Measurements from ENCODE around the gene TANGO2.
A peak's percentile ranks its signal among the peaks of the same experiment; 100 is the strongest.

The TANGO2 gene

DNA sequence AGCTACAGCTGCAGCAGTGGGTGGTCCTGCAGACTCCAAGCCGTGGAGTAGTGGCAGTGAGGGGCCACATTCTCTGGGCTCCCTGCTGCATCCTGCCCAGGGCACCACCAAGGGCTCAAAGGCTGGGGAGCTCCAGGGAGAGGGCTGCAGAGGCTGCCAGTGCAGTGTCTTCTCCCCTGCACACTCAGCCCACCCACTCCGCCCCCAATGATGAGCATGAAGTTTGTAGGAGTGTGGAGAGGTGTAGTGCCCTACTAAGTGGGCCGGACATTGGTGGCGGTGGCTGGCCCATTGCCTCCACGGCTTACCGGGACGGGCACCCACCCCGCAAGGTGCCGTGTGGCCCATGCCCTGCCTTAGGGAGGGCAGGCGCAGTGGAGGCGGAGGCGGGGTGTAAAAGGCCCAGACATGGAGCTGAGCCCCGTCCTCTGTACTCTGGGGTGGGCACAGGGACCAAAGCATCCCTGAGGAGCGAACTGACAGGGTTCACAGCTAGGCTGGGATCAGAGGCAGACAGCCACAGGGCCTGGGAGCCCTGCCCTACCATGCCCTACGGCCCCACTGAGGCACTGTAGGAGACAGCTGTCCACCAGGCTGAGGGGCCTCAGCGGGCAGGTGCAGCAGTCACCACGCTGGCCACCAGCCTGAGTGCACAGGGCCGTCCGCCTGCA is 23.2 kb upstream of the TANGO2 start:
- DNase-seq, result no peak

DNA sequence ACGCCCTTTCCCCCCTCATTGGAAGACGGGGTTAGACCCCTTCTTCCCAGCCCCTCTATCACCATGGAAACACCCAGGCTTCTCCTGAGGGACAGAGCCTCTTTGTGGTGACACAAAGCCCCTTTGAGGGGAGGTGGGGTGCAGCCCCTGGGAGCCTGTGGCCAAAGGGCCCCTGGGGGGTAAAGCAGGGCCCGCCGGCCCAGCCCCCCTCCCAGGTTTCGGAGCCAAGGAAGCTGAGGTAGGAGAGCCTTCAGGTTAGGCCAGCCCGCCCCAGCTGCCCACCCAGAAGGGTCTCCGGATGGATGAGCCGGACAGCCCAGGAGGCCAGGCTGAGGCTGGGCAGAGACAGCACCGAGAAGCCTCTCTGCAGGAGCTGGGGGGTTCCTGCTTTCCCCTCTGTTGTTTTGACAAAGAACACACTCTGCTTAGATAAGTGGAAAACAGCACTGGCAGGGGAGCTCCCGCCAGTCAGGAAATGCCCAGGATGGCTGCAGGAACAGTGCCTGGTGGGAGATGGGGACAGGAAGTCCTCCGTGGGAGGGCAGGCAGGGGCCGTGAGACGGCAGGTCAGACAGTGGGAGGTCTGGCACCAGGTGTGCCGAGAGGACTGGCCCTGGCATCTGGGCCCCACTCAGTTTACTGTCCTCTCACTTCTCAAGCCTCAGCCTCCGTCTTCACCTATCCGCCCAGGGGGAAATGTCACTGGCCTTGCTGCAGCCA is 22.5 kb upstream of the TANGO2 start:
- no peak for DNase-seq

DNA sequence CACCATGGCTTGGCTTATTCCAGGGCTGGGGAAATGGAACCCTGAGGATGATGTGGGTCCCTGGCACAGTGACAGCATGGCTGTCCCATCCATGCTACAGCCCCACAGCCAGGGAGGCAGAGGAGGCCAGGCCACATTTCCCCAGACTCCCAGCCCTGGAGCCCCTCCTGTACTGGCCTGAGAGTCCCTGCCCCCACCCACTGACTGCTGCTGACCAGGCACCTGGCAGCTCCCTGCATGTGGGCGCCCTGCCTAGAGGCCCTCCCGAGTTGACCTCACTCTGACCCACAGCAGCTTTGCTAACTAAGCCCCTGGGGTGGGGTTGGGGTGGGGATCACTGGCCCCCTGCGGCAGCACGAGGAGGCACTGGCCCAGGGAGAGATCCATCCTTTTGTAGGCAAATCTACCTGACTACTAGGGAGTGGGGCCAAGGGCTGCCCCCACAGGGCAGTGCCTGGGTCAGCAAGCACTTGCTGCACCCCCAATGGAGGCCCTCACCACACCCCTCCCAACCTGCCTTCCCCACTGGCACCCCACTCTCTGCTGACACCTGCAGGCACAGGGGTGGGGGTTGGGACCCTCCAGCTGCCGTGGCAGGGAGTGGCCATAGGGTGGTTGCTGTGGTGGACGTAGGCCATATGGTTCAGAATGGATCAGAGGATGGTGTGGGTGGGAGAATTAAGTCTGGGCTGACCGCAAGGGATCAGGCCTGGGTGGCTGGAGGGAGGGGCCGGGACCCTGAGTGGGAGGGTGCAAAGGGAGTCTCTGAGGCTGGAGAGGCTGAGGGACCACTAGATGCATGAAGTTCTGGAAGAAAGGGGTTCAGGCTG is 21.7 kb upstream of the TANGO2 start:
- no peak for DNase-seq

DNA sequence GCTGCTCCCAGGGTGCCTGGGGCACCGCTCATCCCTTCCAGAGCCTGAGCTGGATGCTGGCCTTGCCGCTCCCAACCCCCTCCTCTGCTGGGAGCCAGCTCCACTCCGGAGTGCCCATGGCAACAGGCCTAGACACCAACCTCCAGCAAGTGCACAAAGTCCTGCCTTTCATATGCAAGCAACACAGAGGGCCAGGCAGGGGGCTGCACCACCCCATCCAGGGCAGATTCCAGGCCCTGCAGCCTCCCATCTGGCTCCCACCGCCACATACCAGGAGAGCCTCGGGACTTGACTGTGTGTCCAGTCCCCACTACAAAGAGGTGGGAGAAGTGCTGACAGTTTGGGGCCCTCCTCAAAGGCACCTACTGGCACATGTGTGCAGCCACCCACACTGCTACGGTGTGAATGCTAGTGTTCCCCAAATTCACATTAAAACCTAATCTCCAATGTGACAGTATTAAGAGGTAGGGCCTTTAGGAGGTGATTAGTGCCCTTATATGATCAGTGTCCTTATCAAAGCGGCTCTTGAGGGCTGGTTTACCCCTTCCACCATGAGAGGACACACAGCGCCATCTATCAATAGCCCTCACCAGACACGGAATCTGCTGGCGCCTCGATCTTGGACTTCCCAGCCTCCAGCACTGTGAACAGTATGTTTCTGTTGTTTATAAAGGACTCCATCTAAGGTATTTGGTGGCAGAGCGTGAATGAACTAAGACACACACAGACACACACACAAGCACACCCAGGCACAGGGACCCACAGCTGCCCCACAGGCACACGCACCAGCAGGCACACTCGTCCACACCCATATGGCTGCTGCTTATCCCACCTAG is 20.4 kb upstream of the TANGO2 start:
- no peak for DNase-seq

DNA sequence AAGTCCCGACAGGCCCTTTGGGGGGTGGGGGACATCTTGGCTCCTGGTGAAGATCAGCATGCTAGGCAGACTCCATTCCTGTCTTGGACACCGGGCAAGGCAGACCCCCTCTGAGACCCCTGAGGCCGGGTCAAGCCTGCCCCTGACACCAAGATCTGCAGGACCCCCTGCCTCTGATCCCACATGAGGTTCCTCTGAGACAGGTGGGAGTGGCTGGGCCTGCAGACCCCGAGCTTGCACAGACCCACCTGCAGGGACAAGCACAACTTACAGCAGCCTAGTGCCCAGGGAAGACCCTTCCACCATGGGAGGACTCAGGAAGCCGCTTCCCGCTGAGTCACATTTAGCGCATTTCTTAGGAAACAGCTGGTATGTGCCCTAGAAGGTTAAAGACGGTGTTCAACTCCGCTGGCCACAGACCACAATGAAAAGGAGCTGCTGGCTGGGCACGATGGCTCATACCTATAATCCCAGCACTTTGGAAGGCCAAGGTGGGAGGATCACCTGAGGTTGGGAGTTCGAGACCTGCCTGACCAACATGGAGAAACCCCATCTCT is 19.8 kb upstream of the TANGO2 start:
- DNase-seq, result no peak

DNA sequence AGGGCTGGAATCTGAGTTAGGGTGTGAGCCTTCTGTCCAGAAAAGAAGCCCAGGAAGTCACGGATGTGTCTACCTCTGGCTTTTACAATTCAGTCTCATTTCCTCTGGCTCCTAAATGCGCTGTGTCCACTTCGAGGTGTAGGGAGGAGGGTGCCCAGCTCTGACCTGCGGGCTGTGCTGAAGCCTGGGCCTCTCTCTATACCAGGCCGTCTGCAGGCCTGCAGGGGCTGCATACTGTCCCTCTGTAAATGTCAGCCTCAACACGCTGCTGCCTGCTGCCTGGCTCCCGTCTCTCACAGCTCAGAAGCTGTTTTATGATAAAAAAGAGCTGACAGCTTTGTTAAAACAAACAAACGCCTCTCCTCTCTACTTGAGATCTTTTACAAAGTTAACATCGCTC is 18.8 kb upstream of the TANGO2 start:
- DNase-seq, result no peak

DNA sequence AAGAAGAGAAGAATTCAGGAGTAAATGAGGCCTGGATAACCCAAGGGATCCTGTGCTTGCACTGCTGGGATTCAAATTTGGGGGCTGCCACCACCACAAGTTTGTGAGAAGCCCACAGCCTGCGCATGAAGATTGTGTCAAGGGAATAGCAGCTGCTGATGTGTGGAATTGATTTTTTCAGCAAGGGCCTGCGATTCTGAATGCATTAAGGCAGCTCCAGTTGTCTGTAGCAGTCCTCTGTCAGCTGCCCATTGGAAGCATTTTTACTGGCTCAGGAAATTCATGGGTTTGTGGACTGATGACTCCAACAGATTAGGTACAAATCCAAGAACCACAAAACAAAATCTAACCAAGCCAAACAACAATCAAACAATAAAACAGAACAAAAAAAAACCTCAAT is 18.3 kb upstream of the TANGO2 start:
- DNase-seq, result no peak

DNA sequence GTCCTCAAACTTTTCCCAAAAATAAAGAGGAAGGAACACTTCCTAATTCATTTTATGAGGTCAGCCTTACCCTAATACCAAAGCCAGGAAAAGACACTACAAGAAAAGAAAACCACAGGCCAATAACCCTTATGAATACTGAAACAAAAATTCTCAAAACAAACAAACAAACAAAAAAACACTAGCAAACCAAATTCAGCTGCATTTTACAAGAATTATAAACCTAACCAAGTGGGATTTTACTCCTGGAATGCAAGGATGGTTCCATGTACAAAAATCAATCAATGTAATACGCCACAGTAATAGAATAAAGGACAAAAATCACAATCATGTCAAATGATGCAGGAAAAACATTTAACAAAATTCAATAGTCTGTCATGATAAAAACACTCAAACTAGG is 17.6 kb upstream of the TANGO2 start:
- DNase-seq, result no peak

DNA sequence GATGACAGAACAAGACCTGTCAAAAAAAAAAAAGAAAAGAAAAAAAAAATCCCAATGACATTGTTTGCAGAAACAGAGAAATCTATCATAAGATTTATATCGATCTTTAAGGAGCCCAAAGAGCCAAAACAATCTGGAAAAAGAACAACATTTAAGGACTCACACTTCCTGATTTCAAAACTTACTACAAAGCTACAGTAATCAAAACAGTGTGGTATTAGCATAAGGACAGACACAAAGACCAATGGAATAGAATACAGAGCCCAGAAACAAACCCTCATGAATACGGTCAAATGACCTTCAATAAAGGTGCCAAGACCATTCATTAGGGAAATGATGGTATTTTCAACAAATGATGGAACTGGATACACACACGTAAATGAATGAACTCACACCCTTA is 16.4 kb upstream of the TANGO2 start:
- no peak for DNase-seq

DNA sequence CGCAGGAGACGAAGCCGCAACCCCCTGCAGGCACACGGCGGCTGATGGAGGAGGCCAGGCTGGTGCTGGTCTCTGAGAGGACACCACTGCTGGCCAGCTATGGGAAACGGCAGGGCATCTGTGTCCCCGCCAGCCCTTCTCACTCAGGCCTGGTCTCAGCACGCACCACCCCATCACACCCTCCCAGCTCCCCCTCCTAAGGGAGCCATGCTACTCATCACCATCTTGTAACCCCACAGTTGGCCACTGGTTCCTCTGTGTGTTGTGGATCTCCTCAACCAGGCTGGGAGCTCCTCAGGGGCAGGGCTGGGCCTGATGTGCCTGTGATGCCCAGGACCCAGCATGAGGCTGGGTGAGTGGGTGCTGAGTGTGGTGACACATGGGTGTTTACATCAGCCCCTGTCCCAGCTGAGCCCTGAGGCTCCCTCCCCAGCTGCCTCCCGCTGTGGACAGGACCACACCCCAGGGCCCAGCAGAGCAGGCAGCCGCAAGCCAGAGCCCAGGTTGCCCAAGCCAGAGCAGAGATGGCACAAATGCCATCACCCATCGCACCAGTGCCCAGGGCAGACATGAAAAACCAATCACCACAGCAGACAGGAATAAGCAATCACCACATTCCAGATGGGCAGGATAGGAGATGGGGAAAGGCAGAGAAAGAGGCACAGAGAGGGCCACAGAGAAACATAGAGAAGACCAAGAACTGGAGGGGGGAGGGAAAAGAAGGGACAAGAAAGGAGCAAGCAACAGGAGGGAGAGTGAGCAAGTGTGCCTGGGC is 12.5 kb upstream of the TANGO2 start:
- no peak for DNase-seq

DNA sequence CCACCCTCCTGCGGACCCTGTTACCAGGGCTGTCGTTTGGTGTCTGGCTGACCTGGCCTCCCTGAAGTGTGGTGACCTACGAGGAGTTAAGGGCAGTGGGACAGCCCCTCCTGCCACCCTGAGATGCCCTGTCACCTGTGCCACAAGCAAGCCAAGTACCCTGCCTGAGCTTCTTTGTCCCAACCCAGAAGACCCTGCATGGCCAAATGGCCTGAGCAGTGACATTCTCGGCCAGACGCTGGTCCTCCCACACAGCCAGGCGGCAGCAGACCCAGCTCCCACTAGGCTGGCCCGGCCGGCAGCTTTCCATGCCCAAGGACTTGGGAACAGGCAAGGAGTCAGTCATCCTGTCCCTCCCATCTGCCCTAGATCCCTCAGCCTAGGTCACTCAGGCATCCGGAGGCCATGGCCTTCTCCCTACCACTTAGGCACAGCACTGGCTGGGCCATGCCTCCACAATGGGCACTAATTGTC is 11.9 kb upstream of the TANGO2 start:
- DNase-seq, result no peak

DNA sequence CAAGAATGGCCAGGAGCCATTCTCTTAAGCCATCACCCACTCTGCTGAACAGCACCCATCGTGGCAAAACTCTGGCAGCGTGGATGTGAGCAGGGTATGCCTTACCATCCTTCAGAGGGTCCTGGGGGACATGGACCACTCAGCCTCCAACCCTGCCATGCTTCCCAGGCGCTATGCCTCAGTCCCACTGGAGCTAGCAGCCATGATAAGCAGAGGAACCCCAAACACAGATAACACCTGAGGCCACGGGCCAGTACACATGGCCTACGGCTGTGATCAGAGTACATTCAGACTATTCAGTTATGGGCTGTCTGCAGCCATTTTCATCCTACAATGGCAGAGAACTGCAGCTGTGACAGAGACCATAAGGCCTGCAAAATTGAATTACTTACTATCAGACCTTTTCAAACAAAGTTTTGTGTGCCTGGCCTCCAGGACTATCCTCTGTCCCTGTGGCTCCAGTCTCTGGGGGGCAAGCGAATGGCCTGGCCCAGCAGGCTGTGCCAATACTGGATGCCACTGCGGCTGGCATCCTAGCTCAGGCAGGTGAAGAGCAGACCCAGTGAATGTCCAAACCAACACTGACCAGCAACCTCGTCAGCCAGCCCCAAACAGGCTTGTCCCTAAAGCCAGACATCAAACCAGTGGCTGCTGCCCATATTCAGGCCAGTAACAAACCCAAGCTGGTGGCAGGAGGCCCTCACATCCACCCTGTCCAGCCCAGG is 11.2 kb upstream of the TANGO2 start:
- no peak for DNase-seq

DNA sequence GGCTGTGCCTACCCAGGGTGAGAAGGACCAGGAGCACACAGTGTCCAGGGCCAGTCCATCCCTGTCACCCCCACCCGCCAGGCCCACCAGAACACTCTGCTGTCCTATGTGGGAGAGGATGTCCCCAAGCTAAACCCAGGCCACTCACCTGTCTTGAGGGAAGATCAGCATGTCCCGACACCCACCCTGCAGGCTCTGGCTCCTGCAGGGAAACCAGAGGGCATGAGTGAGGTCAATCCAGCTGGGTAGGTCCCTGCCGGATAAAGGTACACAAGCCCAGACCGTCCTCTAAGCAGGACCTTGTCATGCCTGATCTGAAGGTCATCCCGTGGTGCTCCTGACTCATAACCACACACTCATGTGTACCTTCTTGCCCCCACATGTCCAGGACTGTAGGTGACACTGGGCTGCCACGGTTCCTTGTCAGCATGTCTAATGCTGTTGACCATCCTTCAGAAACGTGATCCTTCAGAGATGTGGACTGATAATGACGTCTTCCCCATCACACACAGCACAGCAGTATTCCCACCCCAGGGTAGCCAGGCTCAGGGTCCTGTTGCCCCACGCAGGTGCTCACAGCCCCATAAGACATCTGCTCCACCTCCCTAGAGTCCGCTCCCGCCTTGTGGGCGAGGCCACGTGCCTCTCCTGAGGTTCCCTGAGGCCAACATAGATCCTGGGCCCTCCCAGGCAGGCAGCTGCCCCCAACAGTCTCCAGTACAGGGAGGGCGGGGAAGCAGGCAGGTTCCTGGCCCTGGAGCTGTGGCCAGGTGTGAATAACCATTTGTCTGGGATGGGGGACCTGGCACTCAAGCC is 10.4 kb upstream of the TANGO2 start:
- no peak for DNase-seq

DNA sequence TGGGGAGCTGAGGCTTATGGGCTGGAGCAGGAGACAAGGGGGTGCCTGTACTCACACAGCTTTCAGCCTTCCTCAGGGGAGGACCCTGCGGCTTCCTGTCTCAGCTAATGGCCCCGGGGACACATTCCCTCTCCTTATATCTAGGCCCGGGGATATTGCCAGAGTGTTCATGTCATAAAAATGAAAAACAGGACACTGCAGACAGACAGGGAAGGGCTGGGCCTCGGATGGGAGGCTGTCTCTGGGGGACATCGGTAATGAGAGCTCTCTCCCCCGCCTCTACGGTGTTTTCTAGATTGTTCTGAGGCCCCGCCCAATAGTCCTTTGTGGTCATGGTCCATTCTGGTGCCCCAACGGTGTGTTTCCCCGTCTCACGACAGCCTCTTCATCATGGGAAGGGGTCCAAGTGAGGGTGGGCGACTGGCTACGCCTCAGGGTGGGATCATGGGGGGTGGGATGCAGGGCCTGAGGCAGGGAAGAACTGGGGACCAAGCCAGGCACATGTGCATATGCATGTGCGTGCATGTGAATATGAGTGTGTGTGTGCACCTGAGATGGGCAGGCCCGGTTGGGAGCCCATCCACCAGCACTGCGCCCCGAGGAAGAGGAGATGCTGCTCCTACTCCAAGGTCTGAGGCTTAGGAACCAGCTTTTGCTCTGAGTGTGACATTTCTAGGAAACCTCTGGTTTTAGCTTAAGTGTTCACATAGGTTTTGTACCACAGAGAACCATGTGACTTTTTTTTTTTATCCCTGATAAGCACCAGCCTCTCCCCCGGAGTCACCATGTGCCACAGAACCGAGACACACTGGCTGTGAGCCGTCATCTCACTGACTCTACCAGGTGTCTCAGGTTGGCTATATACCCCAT is 9.6 kb upstream of the TANGO2 start:
- no peak for DNase-seq

DNA sequence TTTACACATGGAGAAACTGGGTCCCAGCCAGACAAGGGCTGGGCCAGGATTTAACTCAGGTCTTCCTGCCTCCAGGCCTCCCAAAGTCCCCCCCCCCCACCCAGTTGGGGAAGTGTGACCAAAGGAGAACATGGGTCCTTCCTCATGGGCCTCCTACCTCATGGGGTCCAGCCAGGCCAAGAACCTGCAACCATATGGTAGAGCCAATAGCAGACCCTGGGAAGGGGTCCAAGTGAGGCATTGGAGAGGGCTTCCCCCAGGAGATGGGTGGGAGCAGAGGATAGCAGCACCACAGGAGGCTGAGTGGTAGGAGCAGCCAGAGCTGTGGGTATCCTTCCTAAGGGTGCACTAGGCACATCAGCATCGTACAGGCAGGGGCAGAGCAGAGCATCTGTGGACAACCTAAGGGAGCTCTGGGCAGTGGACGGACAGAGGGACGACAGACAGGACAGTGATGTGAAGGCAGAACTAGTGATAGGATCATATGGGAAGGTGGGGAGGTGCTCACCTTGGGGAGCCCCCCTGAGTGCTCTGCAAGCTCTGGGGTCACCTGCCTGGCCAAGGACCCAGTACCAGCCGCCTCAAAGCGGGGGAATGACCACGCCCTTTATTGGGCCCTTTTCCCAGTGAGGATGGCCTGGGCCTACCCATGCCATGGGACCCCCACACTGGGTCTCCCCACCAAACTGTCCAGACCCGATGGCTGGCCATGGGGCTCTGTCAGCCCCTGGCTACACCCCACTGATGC is 8.7 kb upstream of the TANGO2 start:
- DNase-seq, result no peak

DNA sequence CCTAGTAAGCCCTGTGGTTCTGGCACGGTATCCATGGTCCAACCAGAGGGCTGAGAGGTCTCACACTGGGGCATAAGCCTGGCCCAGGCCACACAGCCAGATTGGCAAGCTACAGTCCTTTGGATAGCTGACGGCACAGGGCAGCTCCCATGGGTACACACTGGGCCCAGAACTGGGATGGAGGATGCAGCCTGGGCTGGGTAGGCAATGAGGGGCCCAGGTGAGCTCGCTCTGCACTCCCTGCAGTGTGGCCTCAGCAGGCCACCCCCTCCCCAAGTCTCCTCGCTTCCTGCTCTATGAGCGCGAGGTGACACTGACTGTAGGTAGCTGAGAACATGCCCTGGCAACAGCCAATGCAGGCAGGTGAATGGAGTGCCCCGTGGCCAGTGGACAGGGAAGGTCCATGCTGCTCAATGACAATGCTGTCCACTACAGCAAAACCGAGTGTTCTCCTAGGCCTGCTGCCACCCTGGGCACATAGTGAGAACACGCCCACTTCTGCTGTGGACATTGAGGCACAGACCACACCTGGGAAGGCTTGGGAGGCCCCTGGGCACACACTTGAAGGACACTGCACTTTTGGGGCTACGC is 8.1 kb upstream of the TANGO2 start:
- DNase-seq, result no peak

DNA sequence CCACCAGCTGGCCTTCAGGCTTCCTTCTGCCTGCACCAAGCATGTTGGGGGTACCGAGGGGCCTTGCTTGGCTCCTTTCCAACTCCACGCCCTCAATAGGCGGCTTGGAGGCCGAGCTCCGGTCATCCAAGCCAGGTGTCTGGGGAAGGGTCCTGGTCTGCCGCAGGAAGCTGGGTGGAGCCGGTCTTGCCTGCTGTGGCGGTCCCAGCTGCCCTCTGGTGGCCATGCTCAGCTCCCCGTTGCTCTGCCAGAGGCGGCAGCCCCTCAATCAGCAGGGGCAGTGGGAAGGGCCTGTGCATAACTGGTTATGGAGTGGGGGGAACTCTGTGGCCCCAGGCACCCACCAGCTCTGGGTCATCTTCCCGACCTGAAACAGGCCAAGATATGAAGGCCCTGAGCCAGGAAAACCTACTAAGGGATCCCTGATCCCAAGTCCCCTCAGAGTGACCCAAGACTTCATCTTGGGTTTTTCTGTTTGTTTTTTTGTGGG is 7.5 kb upstream of the TANGO2 start:
- DNase-seq, result peak; percentile 57

All from CD4-positive, alpha-beta T cell treated with Interleukin-17A for 4 hours (primary cell).